NCI-H2196 treated with DMSO at 0.1 percent for 48 hours (cell line): Measurements from ENCODE around the gene SHROOM2.
"Not testable (repeated sequence)": the region's sequence is repeated elsewhere in the genome, so short reads cannot be mapped to it uniquely, and the experiment has no call there.

ENCODE experiments used
- DNase-seq: peaks from one replicate; lab custom pipeline; 2025; ENCODE audit not compliant: unreplicated experiment; lab: John Stamatoyannopoulos, UW

The SHROOM2 gene, protein sequence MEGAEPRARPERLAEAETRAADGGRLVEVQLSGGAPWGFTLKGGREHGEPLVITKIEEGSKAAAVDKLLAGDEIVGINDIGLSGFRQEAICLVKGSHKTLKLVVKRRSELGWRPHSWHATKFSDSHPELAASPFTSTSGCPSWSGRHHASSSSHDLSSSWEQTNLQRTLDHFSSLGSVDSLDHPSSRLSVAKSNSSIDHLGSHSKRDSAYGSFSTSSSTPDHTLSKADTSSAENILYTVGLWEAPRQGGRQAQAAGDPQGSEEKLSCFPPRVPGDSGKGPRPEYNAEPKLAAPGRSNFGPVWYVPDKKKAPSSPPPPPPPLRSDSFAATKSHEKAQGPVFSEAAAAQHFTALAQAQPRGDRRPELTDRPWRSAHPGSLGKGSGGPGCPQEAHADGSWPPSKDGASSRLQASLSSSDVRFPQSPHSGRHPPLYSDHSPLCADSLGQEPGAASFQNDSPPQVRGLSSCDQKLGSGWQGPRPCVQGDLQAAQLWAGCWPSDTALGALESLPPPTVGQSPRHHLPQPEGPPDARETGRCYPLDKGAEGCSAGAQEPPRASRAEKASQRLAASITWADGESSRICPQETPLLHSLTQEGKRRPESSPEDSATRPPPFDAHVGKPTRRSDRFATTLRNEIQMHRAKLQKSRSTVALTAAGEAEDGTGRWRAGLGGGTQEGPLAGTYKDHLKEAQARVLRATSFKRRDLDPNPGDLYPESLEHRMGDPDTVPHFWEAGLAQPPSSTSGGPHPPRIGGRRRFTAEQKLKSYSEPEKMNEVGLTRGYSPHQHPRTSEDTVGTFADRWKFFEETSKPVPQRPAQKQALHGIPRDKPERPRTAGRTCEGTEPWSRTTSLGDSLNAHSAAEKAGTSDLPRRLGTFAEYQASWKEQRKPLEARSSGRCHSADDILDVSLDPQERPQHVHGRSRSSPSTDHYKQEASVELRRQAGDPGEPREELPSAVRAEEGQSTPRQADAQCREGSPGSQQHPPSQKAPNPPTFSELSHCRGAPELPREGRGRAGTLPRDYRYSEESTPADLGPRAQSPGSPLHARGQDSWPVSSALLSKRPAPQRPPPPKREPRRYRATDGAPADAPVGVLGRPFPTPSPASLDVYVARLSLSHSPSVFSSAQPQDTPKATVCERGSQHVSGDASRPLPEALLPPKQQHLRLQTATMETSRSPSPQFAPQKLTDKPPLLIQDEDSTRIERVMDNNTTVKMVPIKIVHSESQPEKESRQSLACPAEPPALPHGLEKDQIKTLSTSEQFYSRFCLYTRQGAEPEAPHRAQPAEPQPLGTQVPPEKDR (N-terminal part only)

DNA sequence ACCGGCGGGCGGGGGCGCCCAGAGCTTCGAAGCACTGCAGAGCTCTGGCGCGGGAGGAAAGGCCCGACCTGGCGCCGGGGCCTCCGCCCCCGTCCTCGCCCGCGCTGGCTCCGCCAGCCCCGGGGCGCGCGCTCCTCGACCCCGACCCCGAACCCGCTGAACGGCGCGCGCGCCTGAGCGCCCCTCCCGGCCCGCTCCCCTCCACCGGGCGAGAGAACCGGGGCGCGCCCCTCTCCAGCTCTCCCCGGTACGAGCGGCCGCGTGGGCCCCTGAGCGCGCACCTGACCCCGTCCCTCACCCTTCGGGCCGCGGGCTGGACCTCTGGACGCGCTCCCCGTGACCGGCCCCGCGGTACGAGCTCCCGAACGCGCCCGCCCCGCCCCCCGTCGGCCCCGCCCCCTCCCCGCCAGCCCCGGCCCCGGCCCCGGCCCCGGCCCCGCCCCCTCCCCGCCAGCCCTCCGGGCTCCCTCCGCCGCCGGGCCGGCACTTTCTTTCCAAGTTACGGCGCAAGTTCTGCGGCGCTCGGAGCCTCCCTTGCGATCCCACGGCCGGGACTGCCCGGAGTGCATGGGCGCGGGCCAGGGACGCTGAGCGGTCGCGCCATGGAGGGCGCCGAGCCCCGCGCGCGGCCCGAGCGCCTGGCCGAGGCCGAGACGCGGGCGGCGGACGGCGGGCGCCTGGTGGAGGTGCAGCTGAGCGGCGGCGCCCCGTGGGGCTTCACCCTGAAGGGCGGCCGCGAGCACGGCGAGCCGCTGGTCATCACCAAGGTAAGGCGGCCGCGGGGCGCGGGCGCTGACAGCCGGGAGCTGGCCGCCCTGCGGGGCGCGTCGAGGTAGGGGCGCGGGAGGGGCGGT lies at the start of gene SHROOM2:
TSS of gene SHROOM2 (plus strand) at position 486 of the 854 bp plus-strand sequence. CDS start at position 603, 117 bp downstream.
- no peak for DNase-seq

DNA sequence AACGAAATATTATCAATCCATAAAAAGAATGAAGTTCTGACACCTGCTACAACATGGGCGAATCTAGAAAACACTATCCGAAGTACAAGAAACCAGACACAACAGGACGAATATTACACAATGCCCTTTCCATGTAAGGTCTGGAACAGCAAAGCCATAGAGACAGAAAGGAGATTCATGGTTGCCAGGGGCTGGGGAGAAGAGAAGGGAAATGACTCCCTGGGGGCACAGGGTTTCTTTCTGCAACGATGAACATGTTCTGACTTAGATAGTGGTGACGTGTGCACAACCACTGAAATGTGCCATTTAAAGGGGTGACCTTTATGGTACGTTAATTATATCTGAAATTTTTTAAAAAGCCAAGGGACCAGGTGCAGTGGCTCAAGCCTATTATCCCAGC lies 48.9 kb upstream of the SHROOM2 start:
- no peak for DNase-seq

DNA sequence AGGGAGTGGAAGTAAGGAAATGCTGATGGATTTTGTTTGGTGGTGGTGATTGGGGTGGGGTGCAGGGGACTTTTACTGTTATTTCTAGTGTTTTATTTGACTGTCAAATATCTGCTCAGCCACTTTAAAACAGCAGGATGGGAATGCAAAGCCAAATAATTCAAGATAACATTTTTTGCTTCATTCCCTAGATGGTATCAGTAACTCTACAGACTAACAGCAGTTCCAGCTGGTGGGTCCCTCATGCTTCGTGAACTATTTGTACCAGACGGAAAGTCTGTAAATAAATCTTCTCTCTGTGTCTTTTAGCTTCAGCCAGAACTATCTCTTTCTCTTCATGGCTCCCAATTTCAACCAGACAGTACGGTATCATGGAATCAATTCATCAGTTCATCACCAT lies 48.1 kb upstream of the SHROOM2 start:
- DNase-seq: no peak

DNA sequence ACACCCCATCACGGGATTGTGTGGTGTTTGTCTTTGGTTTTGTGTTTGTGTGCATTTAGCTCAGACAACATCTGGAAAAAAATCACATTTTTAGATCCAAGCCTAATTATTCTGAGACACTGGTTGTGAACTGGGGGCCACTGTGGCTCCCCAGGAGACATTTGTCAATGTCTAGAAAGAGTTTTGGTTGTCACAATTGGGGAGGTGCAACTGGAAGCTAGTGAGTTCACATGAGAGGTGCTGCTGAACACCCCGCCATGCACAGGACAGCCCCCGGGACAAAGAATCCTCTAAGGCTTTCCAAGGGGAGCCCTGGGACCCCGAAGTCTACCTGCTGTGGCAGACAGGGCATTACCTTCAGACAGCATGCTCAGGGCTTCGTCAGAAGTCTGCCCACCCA lies 47.1 kb upstream of the SHROOM2 start:
- DNase-seq: no peak

DNA sequence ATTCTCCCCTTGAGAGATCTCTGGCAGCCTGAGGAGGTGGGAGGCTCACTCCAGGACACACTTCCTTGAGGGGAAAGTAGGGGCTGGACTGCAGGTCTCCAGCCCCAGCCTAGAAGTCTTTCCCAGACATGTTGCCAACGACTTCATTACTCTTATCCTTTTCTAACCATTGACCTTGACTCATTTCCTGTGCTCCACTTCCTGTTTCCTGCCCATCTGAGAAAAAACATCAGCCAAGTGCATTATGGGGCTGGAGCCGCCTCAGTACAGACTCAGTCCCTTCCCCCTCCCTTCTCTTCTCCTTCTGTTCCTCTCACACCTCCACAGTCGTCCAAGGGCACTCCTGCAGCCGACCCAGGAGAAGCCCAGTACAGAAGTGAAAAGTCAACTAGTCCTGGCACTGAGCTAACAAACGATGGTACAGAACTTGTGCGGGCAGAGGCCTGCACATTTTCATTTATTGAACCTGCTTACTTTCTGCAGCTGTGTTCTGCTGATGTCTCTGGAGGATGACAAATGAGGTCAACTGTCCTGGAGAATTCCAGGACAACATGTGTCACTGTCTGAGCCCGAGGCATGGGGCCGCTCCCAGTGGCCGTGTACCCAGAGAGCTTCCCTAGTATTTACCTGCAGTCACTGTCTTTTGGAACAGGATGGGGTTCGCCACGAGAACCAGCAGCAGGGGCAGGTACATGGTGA lies 40.7 kb upstream of the SHROOM2 start:
- no peak for DNase-seq

DNA sequence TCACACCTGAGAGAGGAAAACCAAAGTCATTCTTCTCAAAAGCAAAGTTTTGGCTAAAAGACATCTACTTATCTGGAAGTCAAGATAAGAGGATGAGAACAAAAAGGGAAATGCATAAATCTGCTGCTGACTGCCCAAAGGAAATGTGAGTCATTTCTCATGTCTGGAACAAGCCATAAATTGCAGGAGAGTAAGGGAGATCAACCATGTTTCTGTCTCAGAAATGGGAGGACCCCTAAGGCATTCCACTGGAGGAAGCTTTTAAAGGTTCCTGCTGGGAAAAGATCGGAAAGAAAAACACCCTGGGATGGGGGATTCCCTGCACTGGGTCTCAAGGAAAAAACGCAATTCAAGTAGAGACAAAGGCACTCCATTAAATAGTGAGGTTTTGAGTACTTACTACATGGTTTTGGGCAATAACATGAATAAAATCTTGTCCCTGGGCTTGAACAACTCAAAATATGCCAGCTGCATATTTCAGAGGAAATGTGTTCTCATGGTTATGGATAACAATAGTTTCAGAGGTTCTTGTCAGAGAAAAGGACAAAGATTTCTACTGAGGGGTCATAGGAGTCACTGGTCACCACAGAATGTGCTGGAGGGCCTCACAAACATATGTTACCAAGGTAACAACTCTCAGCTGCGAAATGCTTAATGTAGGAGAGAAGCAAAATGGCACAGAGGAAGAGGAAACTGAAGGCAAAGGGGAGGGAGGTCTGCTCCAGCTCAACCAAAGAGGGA lies 39.9 kb upstream of the SHROOM2 start:
- DNase-seq: no peak

DNA sequence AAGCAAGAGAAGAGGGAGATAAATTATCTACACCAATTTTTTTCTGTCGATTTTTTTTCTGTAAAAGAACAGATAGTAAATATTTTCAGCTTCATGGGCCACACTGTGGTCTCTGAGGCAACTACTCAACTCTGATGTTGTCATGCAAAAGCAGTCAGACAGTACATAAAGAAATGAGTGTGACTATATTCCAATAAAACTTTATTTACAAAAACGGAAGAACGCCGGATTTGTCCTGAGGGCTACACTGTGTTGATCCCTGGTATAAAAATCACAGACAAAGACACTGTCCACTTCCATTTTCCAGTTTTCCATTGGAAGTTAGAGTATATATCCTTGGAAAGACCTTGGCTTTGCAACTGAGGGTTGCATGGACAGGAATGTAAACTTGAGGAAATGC lies 38.6 kb upstream of the SHROOM2 start:
- DNase-seq: no peak

DNA sequence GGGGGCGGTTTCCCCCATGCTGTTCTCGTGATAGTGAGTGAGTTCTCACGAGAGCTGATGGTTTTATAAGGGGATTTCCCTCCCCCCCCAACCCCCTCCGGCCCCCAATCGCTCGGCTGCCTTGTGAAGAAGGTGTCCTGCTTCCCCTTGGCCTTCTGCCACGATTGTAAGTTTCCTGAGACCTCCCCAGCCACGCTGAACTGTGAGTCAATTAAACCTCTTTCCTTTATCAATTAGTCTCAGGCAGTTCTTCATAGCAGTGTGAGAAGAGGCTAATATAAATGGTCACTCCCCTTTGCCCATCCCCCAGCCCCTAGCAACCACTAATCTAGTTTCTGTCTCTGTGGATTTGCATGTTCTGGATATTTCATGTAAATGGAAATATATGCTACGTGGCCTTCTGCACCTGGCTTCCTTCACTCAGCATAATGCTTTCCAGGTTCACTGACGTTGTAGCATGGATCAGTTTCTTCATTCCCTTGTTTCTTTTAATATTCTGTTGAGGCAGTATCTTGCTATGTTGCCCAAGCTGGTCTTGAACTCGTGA lies 37.0 kb upstream of the SHROOM2 start:
- no peak for DNase-seq

DNA sequence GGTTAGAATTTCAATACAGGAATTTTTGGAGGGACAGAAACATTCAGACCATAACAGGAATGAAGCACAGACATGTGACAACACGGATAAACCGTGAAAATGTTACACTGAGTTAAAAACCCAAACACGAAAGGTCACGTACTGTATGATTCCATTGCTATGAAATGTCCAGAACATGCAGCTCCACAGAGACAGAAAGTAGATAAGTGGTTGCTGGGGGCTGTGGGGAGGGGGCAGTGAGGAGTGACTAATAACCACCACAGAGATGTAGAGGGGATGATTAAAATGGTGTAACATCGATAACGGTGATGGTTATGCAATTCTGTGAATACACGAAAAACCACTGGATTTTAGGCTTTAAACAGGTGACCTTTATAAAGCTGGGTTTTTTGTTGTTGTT lies 28.9 kb upstream of the SHROOM2 start:
- no peak for DNase-seq

DNA sequence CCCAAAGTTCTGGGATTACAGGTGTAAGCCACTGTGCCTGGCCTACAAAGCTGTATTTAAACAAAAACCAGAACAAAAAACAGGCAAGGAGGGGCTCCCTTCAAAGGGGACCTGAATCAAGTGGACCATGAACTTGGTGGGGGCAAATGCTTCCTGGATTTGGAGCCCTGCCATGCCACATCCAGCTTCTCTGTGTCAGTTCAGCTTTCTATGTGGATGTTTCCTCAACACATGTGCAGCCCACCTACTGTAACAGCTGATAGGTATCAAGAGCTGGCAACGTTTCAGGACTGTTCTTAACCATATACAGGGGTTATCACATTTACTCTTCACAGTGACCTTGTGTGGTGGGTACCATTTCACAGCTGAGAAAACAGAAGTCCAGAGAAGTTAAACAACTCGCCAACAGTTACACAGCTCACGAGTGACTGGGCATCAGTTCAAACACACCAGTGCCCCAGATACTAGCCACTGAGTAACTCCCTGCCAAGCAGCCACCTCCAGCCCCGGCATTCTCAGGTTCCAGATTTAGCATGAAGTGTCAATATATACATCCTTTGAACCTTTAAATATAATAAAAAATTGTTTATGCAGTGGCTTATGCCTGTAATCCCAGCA lies 28.1 kb upstream of the SHROOM2 start:
- no peak for DNase-seq

DNA sequence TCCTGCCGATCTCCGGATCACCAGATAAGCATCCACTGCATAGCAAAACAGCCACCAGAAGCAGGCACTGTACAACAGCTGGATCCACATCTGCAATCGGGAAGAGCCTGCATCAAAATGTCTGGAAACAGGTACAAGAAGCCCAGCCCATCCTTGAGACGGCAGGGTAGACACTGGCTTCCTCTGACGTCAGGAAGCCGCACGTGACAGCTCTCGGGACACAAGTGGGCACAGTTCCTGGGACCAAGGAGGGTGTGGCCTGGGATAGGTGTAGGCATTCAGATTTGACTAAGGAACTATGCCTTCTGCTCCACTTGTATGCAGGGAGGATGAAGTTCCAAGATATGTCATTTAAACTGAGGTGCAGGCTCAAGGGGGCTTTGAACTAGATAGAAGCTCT lies 26.9 kb upstream of the SHROOM2 start:
- no peak for DNase-seq

DNA sequence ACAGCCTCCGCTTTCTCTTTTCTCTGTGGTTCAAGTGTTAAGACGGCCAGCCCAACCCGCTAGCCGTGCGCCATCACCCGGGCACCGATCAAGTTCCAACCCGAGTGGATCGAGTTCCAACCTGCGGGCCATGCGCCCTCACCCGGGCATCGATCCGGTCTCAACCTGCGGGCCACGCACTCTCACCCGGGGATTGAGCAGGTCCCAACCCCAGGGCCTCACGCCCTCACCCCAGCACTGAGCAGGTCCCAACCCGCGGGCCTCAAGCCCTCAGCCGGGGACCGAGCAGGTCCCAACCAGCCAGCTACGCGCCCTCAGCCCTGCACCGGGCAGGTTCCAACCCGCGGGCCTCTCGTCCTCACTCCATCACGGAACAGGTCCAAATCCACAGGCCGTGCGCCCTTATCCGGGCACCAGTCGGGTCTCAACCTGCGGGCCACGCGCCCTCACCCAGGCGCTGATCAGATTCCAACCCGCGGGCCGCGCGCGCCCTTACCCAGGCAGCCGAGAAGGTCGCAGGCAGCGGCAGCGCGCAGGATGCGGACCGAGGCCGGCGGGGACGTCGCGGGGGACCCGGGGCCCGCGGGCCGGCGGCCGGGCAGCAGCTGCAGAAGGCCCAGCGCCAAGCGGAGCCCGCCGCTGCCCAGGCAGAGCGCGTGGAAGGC lies 21.0 kb upstream of the SHROOM2 start:
- DNase-seq: no peak

DNA sequence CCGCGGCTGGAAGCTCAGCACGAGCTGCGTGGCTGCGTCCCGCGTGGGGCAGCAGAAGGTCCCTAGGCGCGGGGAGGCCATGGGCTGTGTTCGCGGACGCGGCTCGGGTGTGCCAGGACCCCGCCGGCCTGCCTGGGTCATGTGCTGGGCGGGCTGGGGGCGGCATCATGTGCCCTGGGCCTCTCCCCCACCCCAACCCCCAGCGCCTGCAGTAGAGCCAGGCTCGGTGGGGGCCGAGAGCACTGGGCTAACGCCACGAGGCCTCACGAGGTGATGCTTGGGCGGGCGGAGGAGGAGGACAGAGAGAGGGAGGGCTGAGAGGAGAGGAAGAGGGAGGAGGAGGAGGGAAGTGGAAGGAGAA lies 20.5 kb upstream of the SHROOM2 start, which contains the start of gene GPR143:
TSS of gene GPR143 (minus strand) at position 111 of the 361 bp plus-strand sequence. CDS start at position 81, 30 bp downstream.
- no peak for DNase-seq

DNA sequence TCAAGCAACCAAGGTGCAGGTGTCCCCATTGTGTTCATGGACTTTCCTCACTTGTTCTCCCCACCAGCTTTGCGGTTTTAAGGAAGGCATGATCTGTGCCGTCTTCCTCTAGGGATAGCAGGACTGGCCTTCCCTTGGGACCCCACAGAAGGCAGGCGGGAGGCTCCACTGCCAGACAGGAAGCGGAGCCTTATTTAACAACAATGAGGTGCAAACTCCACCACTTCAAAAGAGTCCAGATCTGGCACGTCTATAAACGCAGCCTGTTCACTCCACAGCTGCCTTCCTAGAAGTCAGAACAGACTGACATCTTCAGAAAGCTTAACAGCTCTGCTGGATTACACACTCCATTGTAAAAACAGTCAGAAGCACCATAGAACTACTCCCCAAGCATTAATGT lies 18.9 kb upstream of the SHROOM2 start:
- DNase-seq: no peak

DNA sequence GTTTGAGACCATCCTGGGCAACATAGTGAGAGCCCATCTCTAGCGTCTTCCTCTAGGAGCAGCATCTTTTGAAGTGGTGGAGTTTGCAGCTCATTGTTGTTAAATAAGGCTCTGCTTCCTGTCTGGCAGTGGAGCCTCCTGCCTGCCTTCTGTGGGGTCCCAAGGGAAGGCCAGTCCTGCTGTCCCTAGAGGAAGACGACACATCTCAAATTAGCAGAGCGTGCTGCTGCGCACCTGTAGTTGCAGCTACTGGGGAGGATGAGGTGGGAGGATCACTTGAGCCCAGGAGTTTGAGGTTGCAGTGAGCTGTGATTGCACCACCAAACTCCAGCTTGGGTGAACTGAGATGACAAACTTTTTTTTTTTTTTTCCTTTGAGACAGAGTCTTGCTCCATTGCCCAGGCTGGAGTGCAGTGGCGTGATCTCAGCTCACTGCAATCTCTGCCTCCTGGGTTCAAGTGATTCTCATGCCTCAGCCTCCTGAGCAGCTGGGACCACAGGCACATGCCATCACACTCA lies 17.8 kb upstream of the SHROOM2 start:
- not testable (repeated sequence) for DNase-seq

DNA sequence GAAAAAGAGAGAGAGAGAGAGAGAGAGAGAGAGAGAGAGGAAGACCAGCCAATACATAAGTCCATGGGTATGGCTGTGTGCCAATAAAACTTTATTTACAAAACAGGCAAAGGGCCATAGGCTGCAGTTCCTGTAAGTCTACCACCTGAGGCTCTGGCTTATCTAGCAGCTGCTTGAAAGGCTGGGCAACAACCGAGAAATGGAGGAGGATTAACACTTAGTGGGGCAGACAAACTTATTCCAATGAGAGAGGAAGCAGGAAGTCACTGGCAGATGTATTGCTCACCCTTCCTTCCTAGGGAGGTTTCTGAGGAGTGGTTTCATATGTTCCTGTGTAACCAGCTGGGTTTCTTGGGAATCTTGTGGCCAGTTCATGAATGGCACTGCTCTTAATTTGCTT lies 15.9 kb upstream of the SHROOM2 start:
- no peak for DNase-seq

DNA sequence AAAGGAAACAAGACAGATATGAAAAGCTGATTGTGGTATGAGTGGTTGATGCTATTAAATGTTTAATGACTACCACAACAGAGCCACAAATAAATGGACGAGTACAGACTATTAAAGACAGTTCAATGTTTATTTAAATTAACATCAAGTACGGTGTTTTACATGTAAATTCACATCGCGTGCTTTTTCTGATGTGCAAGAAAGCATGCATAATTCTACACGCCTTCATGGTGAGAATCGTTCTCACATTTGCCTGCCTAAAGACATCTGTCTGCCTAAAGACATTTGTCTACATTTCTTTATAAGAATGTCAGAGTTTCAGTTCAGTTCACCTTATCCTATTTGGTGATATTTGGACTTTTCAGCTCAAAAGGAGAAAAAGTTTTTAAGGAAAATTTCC lies 13.3 kb upstream of the SHROOM2 start:
- DNase-seq: no peak

DNA sequence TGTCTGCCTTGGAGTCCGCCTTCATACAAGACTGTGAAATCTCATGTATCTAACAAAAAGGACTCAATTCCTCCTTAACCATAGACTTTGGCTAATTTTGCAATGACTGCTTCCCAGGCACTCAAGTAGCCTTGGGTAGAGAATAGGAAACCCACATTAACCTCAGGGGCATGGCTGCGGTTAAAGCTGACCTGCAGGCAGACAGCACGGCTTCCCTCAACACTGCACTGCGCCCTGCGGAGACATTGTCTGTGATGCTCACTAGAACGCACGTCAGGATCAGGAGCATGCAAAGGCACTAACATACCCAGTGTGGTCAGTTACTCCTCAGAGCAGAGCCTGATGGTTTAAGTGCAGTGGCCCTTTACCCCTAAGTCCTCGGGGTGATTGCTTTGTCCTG lies 10.3 kb upstream of the SHROOM2 start:
- no peak for DNase-seq
